ENCODE measurements around the gene MLIP. TPM values are rescaled to one million over a fixed set of nuclear protein-coding genes. Genes with fewer than 3 reads are reported as not detected.

Gene MLIP
- total and polyA plus RNA-seq, 2 experiments from 2014 or later: not detected

GRCh38 chr6:54132587-54132986, 21.3 kb downstream of the MLIP start:
- H3K4me3 ChIP-seq: no peak overlapping the region
- no peak overlapping the region for H3K27ac ChIP-seq
- no peaks in the 10 kb centered on the region for H3K27me3 ChIP-seq (replicated peaks; ENCODE audit: insufficient read depth)
- no peaks in the 10 kb centered on the region for H3F3A ChIP-seq (ENCODE audit: insufficient read depth)
- no peak overlapping the region for H3K4me2 ChIP-seq (ENCODE audit: unreplicated experiment)
- no peak overlapping the region for H3K9ac ChIP-seq
- H3K36me3 ChIP-seq (ENCODE audit: low read depth): no peaks in the 10 kb centered on the region
- no peak overlapping the region for H2AFZ ChIP-seq
- 62 to 73% methylated on average over 2 of the region's 2 CpGs for WGBS, 2 experiments (ENCODE audit: low coverage in 1 of 2, low lambda C conversion rate in 2 of 2, missing lambda C conversion rate in 2 of 2)
- peaks cover 8% of the 10 kb centered on the region; the same call in 1 of the 2 replicates for H3K4me1 ChIP-seq (ENCODE audit: insufficient read depth)
- DNase-seq: no peak
- H3K9me2 ChIP-seq (ENCODE audit: insufficient read depth): no peaks in the 10 kb centered on the region
- no peaks in the 10 kb centered on the region for H3K79me2 ChIP-seq (ENCODE audit: insufficient read depth)
- in situ Hi-C loops (cut with MboI): no loop called here
- TF ChIP-seq EZH2 (IDR thresholded peaks at IDR 0.05; ENCODE audit: insufficient read depth, poor library complexity, severe bottlenecking) (no peak), EZH2phosphoT487 (IDR thresholded peaks at IDR 0.05; ENCODE audit: insufficient read depth, low read depth) (no peak)
- no peaks in the 10 kb centered on the region for H4K20me1 ChIP-seq (ENCODE audit: insufficient read depth)
- no peaks in the 10 kb centered on the region for H3K9me3 ChIP-seq (ENCODE audit: low read depth)

- Histone ChIP-seq H4K20me1 (ENCODE audit: insufficient read depth) (no peaks in the 10 kb centered on the region), H2AFZ (no peak overlapping the region), H3K36me3 (ENCODE audit: low read depth) (no peaks in the 10 kb centered on the region), H3K9ac (no peak overlapping the region), H3K27ac (no peak overlapping the region), H3F3A (ENCODE audit: insufficient read depth) (no peaks in the 10 kb centered on the region), H3K9me2 (ENCODE audit: insufficient read depth) (no peaks in the 10 kb centered on the region), H3K4me1 (ENCODE audit: insufficient read depth) (peaks cover 8% of the 10 kb centered on the region; the same call in 1 of the 2 replicates), H3K4me2 (ENCODE audit: unreplicated experiment) (no peak overlapping the region), H3K4me3 (no peak overlapping the region), H3K27me3 (replicated peaks; ENCODE audit: insufficient read depth) (no peaks in the 10 kb centered on the region), H3K9me3 (ENCODE audit: low read depth) (no peaks in the 10 kb centered on the region), H3K79me2 (ENCODE audit: insufficient read depth) (no peaks in the 10 kb centered on the region)
- no peak for TF ChIP-seq EZH2 (IDR thresholded peaks at IDR 0.05; ENCODE audit: insufficient read depth, poor library complexity, severe bottlenecking)
- no peak for TF ChIP-seq EZH2phosphoT487 (IDR thresholded peaks at IDR 0.05; ENCODE audit: insufficient read depth, low read depth)
- in situ Hi-C loops (cut with MboI): no loop called here
- no peak for DNase-seq
- 62 to 67% methylated on average over 3 of the region's 3 CpGs for WGBS, 2 experiments (ENCODE audit: low coverage in 1 of 2, low lambda C conversion rate in 2 of 2, missing lambda C conversion rate in 2 of 2)
These were observed 21.9 kb downstream of the MLIP start for GRCh38 chr6:54133186-54133585.

GRCh38 chr6:54134935-54135334, 23.7 kb downstream of the MLIP start:
- no peak overlapping the region for H3K4me2 ChIP-seq (ENCODE audit: unreplicated experiment)
- in situ Hi-C loops (cut with MboI): no loop called here
- 58 to 77% methylated on average over 2 of the region's 2 CpGs for WGBS, 2 experiments (ENCODE audit: low coverage in 1 of 2, low lambda C conversion rate in 2 of 2, missing lambda C conversion rate in 2 of 2)

GRCh38 chr6:54135665-54136369, 24.6 kb downstream of the MLIP start:
- H3K9ac ChIP-seq: no peak overlapping the region
- peak; percentile 26 for DNase-seq
- in situ Hi-C loops (cut with MboI): no loop called here
- no peaks in the 10 kb centered on the region for H3K27me3 ChIP-seq (replicated peaks; ENCODE audit: insufficient read depth)
- 9 to 22% methylated on average over 2 of the region's 2 CpGs for WGBS, 2 experiments (ENCODE audit: low coverage in 1 of 2, low lambda C conversion rate in 2 of 2, missing lambda C conversion rate in 2 of 2)
- no peaks in the 10 kb centered on the region for H4K20me1 ChIP-seq (ENCODE audit: insufficient read depth)
- peak overlapping the region; percentile 37 for H3K4me2 ChIP-seq (ENCODE audit: unreplicated experiment)
- TF ChIP-seq EZH2 (IDR thresholded peaks at IDR 0.05; ENCODE audit: insufficient read depth, poor library complexity, severe bottlenecking): no peak
- no peak for TF ChIP-seq EZH2phosphoT487 (IDR thresholded peaks at IDR 0.05; ENCODE audit: insufficient read depth, low read depth)
- H2AFZ ChIP-seq: no peak overlapping the region
- no peaks in the 10 kb centered on the region for H3K79me2 ChIP-seq (ENCODE audit: insufficient read depth)
- H3K4me3 ChIP-seq: no peak overlapping the region
- no peaks in the 10 kb centered on the region for H3K36me3 ChIP-seq (ENCODE audit: low read depth)
- H3K9me3 ChIP-seq (ENCODE audit: low read depth): no peaks in the 10 kb centered on the region
- peaks cover 8% of the 10 kb centered on the region; the same call in 1 of the 2 replicates for H3K4me1 ChIP-seq (ENCODE audit: insufficient read depth)
- H3K9me2 ChIP-seq (ENCODE audit: insufficient read depth): no peaks in the 10 kb centered on the region
- H3F3A ChIP-seq (ENCODE audit: insufficient read depth): no peaks in the 10 kb centered on the region
- no peak overlapping the region for H3K27ac ChIP-seq

More at GRCh38 chr6:54134935-54135334, 23.7 kb downstream of the MLIP start:
- Histone ChIP-seq H4K20me1 (ENCODE audit: insufficient read depth) (no peaks in the 10 kb centered on the region), H3K27ac (no peak overlapping the region), H3K9me2 (ENCODE audit: insufficient read depth) (no peaks in the 10 kb centered on the region), H3K79me2 (ENCODE audit: insufficient read depth) (no peaks in the 10 kb centered on the region), H3K36me3 (ENCODE audit: low read depth) (no peaks in the 10 kb centered on the region), H3K9me3 (ENCODE audit: low read depth) (no peaks in the 10 kb centered on the region), H3K27me3 (replicated peaks; ENCODE audit: insufficient read depth) (no peaks in the 10 kb centered on the region), H3F3A (ENCODE audit: insufficient read depth) (no peaks in the 10 kb centered on the region), H3K4me3 (no peak overlapping the region), H3K4me1 (ENCODE audit: insufficient read depth) (peaks cover 8% of the 10 kb centered on the region; the same call in 1 of the 2 replicates), H3K9ac (no peak overlapping the region), H2AFZ (no peak overlapping the region)
- TF ChIP-seq EZH2phosphoT487 (IDR thresholded peaks at IDR 0.05; ENCODE audit: insufficient read depth, low read depth): no peak
- no peak for DNase-seq
